ENCODE measurements around the gene NHERF2. TPM values are rescaled to one million over a fixed set of nuclear protein-coding genes. Genes with fewer than 3 reads are reported as not detected.

The NHERF2 gene
- total and polyA plus RNA-seq, 2 of the 4 experiments (the other 2 are of a cell fraction) = 18.6 to 77.8 TPM

- peak overlapping the region; percentile 30 for H3K27ac ChIP-seq (ENCODE audit: insufficient read depth, low read length)
- no peak overlapping the region for H2BK120ac ChIP-seq (ENCODE audit: low read depth, low read length)
- peak overlapping the region; percentile 14 for H2BK5ac ChIP-seq (ENCODE audit: low read depth, low read length, poor library complexity, severe bottlenecking)
- H4K8ac ChIP-seq (ENCODE audit: low read depth in 2 of 2, low read length in 2 of 2) = peak overlapping the region; percentile 29 to 53; a peak in 3 of 4 replicates
- H3K18ac ChIP-seq (ENCODE audit: low read depth, low read length) = no peak overlapping the region
- H2AK5ac ChIP-seq (ENCODE audit: low read depth, low read length) = peak overlapping the region; percentile 5; the same call in 1 of the 2 replicates
- H3K79me1 ChIP-seq (ENCODE audit: low read depth in 1 of 2, low read length in 2 of 2) = peaks cover 21 to 29% of the 10 kb centered on the region in 2 experiments
- ChIA-PET POLR2A (ENCODE audit: unreplicated experiment) (interaction anchor here (0.6 kb wide), 1 partner anchor 49 kb away, joined by 5 read pairs; no protein-coding TSS in a partner anchor), CTCF (interaction anchor here (0.8 kb wide), 1 partner anchor 20 kb away, joined by 3 read pairs; no protein-coding TSS in a partner anchor)
- H2BK15ac ChIP-seq (ENCODE audit: low read depth, low read length) = no peak overlapping the region
- ATAC-seq (ENCODE audit: low read depth) (peak; percentile 15), DNase-seq (peak; percentile 13)
- no TSS peak for BruUV-seq (replicated peaks)
- WGBS, 2 experiments (ENCODE audit: extremely low coverage in 2 of 2, insufficient read length in 1 of 2) = 7% methylated on average over 26 of the region's 58 CpGs; no CpG with 5 or more reads in 1 of the 2 experiments
- in situ Hi-C loops (cut with MboI; ENCODE audit: low sequenced_read_pairs) = no loop called here
- intact Hi-C loops (cut with micrococcal nuclease) = no loop called here
- peak overlapping the region; percentile 89 for H3K4me2 ChIP-seq (ENCODE audit: low read depth, low read length)
- H3K56ac ChIP-seq (ENCODE audit: extremely low read depth, insufficient read depth, low read length) = peak overlapping the region; percentile 65
- peak overlapping the region; percentile 28 for H4K91ac ChIP-seq (ENCODE audit: insufficient read depth, low read depth, low read length)
- peak overlapping the region; percentile 71 for H3K9ac ChIP-seq (ENCODE audit: low read depth, low read length)
- H4K20me1 ChIP-seq (ENCODE audit: insufficient read depth, low read length) = no peaks in the 10 kb centered on the region; the same call in none of the 2 replicates
- peaks cover 13% of the 10 kb centered on the region for H3K36me3 ChIP-seq (ENCODE audit: control insufficient read depth, insufficient read depth, low read length)
- no peaks in the 10 kb centered on the region for H3K9me3 ChIP-seq (ENCODE audit: control insufficient read depth, insufficient read depth, low read length)
- H3K27me3 ChIP-seq (ENCODE audit: control insufficient read depth, insufficient read depth, low read length) = peaks cover 37% of the 10 kb centered on the region
- H3K4ac ChIP-seq (ENCODE audit: low read depth, low read length) = peak overlapping the region; percentile 30
- dilution Hi-C loops (cut with HindIII; ENCODE audit: low sequenced_read_pairs, unreplicated experiment) = no loop called here
- no peak for TF ChIP-seq CEBPB (IDR thresholded peaks at IDR 0.05; ENCODE audit: low read depth, low read length)
- peak overlapping the region; percentile 76 for H3K4me3 ChIP-seq (ENCODE audit: insufficient read depth, low read depth, low read length)
- H3K9me1 ChIP-seq (ENCODE audit: insufficient read depth, low read length) = peaks cover 9% of the 10 kb centered on the region
- peak overlapping the region; percentile 94 for H2AFZ ChIP-seq (replicated peaks; ENCODE audit: low read length, poor library complexity)
- peak overlapping the region; percentile 95 for H2AK9ac ChIP-seq (replicated peaks; ENCODE audit: low read depth, low read length, poor library complexity)
- no peak overlapping the region for H2BK20ac ChIP-seq (ENCODE audit: low read depth, low read length)
- peaks cover 8% of the 10 kb centered on the region for H3K4me1 ChIP-seq (ENCODE audit: control insufficient read depth, insufficient read depth, low read length)
- H3K23ac ChIP-seq (ENCODE audit: low read depth, low read length) = peak overlapping the region; percentile 89
- H4K5ac ChIP-seq (ENCODE audit: low read depth, low read length) = peak overlapping the region; percentile 22; the same call in 1 of the 2 replicates
- H3K14ac ChIP-seq (replicated peaks; ENCODE audit: low read depth, low read length) = peak overlapping the region; percentile 85
Measured at GRCh38 chr16:1984347-1985225, 42.1 kb upstream of the NHERF2 start.
